Stomach smooth muscle (tissue), 2 donors: ENCODE data around the gene COQ9.

Experiments
- H3K27ac ChIP-seq: one replicate; pipeline ENCODE4 v1.7.0; 2013; ENCODE audit warnings: mild to moderate bottlenecking, low read length, inconsistent platforms
- H3K27me3 ChIP-seq, 2 donors: one replicate each; pipeline ENCODE4 v1.7.0; 2013; ENCODE audit warnings: low read length in 2 of 2; ENCODE audit not compliant: insufficient read depth in 2 of 2, control insufficient read depth in 1 of 2
- H3K36me3 ChIP-seq, 2 donors: one replicate each; pipeline ENCODE4 v1.7.0; 2013; ENCODE audit warnings: low read length in 2 of 2; ENCODE audit not compliant: control insufficient read depth in 2 of 2, insufficient read depth in 2 of 2
- H3K4me1 ChIP-seq: one replicate; pipeline ENCODE4 v1.7.0; 2013; ENCODE audit warnings: low read length; ENCODE audit not compliant: control insufficient read depth, insufficient read depth
- H3K4me3 ChIP-seq, 2 donors: one replicate each; pipeline ENCODE4 v1.7.0; 2013; ENCODE audit warnings: low read length in 2 of 2
- H3K9ac ChIP-seq, 2 donors: one replicate each; pipeline ENCODE4 v1.7.0; 2013; ENCODE audit warnings: low read length in 2 of 2, mild to moderate bottlenecking in 1 of 2
- H3K9me3 ChIP-seq, 2 donors: one replicate each; pipeline ENCODE4 v1.7.0; 2013; ENCODE audit warnings: low read length in 2 of 2; ENCODE audit not compliant: control insufficient read depth in 2 of 2
- donor health status: healthy.
- donor health status: Pancreatic carcinoma.

COQ9 gene

DNA sequence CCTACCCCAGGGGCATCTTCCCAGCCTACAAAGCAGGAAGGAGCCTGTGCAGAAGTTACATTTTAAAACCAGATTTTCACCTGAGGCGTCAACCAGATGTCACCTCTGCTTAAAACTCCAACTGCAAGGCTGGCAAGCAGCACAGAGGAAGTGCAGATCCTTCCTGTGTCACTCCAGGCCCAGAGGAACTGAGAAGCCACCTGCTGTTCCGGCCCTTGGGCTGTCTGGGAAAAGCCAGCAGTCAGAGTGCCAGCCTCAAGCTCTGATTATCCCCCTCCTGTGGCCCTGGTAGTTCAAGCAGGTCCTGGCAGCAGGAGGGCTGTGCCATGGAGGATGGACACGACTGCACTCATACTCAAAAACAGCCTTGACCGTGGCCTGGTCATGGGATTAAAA lies 25.4 kb downstream of the COQ9 start:
- Histone ChIP-seq H3K4me1 (peaks cover 15% of the 10 kb centered on the region), H3K4me3 (no peak overlapping the region), H3K36me3 (peaks cover 52 to 53% of the 10 kb centered on the region in 2 donors), H3K9ac (no peak overlapping the region), H3K9me3 (no peaks in the 10 kb centered on the region), H3K27me3 (no peaks in the 10 kb centered on the region), H3K27ac (no peak overlapping the region)

DNA sequence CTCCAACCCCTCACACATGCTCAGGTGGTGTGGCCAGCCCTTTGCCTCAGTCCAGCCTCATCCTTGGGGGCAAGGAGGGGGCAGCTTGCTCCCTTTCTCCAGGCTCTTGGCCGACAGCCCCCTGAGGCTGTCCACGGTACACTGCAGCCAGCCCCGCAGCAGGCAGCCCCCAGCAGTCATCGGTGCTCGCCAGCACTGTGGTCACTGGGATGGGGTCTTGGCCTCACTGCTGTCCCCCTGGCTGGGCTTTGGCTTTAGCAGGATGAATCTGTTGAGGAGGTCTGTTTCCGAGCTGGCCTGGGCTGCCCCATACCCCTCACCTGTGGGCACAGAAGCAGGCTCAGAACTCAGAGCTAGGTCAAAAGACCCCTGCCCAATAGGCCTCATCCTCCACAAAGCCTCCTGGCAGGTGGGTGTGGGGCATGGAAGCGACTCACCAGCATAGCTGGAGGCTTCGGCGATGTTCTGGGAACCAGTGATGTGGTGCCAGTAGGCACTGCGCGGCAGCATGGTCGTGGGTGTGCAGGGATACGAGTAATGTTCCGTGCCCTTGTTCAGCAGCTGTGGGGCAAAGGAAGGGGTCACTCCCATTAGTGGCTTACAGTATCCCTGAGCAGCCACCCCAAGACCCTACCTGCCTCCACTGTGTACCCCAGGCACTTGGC lies 26.0 kb downstream of the COQ9 start:
- H3K27me3 ChIP-seq: no peaks in the 10 kb centered on the region
- peaks cover 19% of the 10 kb centered on the region for H3K4me1 ChIP-seq
- H3K9me3 ChIP-seq: no peaks in the 10 kb centered on the region
- peaks cover 48 to 49% of the 10 kb centered on the region in 2 donors for H3K36me3 ChIP-seq
- H3K27ac ChIP-seq: no peak overlapping the region
- no peak overlapping the region for H3K4me3 ChIP-seq
- H3K9ac ChIP-seq: no peak overlapping the region

DNA sequence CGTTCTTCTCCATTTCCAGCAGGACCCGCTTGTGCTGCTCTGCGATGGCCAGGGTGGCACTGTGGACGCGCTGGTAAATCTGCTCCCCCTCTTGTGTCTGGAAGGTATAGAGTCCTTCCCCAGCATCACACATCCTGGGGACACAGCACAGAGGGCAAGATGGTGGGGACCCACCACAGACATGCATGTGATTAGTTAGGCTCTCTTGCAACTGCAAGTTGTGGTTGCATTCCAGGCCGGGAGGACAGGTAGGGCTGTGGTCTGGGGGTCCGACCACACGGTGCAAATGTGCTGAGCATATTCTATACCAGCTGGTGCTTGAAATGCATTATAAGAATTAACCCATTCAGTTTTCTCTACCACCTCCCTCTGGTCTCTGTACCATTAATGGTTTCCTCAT lies 26.6 kb downstream of the COQ9 start:
- Histone ChIP-seq H3K4me3 (no peak overlapping the region), H3K4me1 (peaks cover 19% of the 10 kb centered on the region), H3K9ac (no peak overlapping the region), H3K27ac (no peak overlapping the region), H3K36me3 (peaks cover 42 to 44% of the 10 kb centered on the region in 2 donors), H3K27me3 (no peaks in the 10 kb centered on the region), H3K9me3 (no peaks in the 10 kb centered on the region)

DNA sequence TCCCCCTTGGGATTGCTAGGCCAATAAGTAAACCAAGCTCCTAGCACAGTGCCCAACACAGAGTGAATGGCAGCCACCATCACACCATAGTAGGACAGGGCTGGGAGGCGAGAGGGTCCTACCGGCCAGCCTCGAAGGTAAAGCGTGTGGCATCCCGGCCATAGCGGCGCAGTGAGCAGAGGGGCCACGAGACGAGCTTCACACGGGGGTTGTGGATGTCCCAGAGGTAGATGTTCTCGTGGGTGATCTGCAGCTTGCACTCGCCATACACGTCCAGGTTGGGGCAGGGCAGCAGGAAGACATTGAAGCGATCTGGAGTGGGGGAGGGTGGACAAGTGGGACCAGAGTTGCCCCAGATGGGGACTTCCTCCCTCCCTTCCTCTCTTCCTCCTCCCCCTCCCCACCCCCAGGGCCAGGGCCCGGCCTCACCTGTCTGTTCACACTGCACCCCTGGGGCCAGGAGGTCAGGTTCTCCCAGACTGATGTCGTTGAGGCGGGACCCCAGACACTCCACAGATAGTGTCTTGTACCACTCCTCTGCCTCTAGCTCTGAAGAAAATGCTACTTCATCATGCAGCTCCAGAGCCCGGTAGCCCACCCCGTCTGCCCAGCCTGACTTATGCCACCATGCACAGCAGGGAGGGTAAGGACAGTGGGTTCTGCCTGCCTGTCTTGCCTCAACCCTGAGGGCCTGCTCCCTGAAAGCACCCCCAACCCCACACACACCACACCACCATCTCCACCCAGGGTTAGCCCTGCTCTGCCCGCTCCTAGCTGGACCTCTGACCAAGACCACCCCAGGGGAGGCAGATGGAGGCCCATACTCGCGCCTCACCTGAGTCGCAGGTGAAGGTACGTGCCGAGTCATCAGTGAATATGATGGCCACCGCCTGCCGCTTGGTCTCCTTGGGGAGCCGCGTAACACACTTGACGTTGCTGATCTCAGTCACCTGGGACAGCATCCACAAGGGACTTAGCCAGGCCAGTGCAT lies 27.7 kb downstream of the COQ9 start:
- peaks cover 31 to 33% of the 10 kb centered on the region in 2 donors for H3K36me3 ChIP-seq
- H3K4me1 ChIP-seq: peaks cover 26% of the 10 kb centered on the region

DNA sequence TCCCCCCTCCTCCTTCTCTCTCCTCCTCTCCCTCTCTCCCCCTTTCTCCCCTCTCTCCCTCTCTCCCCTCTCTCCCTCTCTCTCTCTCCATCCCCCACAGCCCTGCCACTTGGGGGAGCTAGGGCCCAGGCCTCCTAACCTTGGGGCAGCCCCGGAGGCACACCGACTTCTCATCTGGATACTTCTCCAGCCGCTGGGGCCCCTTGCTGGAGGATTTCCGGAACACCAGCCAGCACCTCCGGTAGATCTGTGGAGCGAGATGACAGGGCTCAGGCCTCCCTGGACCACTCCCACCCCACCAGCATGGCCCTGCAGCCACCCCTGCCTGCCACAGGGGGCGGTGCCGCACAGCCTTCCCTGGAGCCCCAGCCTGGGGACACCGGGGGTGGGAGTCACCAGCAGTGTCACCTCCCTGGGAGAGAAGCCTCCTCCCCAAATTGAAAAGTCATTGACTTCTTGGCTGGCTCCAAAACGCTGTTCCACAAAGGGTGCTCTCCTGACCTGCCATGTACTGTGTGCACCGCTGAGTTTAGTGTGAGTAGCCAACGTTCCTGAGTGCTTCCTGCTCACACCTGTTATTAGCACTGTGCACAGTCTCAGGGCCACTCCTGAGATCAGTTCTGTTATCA lies 28.5 kb downstream of the COQ9 start:
- Histone ChIP-seq H3K27me3 (no peaks in the 10 kb centered on the region), H3K9ac (no peak overlapping the region), H3K36me3 (peaks cover 24 to 25% of the 10 kb centered on the region in 2 donors), H3K4me3 (no peak overlapping the region), H3K27ac (no peak overlapping the region), H3K9me3 (no peaks in the 10 kb centered on the region), H3K4me1 (peaks cover 30% of the 10 kb centered on the region)

More for the DNA sequence above, 27.7 kb downstream of the COQ9 start:
- Histone ChIP-seq H3K27ac (no peak overlapping the region), H3K9me3 (no peaks in the 10 kb centered on the region), H3K9ac (no peak overlapping the region), H3K27me3 (no peaks in the 10 kb centered on the region), H3K4me3 (no peak overlapping the region)

DNA sequence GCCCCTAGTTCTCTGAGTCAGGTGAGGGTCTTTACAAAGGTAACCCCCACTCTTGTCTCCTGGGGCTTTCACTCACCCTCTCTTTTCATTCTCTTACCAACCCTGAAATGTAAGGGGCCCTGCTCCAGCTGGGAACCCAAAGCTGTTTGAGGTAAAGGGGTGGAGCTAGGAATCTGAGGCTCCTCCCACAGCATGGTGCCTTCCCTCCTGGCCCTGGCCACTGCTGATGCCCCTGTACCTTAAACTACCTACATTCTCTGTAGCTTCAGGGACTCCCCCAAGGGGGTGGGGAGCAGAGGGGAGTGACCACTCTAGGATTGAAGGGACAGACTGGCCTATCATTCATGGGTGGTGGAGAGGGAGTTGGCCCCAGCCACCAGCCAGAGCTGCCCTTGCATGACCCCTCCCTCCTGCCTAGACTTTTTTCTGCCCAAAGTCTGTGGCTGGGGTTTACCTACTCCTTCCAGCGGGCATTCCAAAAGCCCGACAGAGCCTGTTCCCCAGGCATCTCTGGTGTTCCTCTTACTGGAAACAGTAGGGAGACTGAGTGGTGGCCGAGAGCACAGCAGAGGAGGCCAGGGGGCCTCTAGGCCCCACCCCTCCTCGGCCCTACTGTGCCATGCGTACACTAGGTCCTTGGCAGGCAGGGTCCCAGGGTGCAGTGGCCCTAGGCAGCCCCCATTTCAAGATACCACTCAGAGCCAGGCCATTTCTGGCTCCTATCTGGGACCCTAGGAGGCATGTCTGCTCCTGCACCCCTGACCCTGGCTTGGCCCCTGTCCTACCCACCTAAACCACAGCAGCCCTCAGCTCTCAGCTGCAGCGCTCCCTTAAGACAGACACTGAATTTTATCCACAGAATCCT lies 29.5 kb downstream of the COQ9 start:
- Histone ChIP-seq H3K9me3 (no peaks in the 10 kb centered on the region), H3K27ac (no peak overlapping the region), H3K9ac (no peak overlapping the region), H3K27me3 (no peaks in the 10 kb centered on the region), H3K4me1 (peaks cover 30% of the 10 kb centered on the region), H3K36me3 (peaks cover 18 to 19% of the 10 kb centered on the region in 2 donors), H3K4me3 (no peak overlapping the region)

DNA sequence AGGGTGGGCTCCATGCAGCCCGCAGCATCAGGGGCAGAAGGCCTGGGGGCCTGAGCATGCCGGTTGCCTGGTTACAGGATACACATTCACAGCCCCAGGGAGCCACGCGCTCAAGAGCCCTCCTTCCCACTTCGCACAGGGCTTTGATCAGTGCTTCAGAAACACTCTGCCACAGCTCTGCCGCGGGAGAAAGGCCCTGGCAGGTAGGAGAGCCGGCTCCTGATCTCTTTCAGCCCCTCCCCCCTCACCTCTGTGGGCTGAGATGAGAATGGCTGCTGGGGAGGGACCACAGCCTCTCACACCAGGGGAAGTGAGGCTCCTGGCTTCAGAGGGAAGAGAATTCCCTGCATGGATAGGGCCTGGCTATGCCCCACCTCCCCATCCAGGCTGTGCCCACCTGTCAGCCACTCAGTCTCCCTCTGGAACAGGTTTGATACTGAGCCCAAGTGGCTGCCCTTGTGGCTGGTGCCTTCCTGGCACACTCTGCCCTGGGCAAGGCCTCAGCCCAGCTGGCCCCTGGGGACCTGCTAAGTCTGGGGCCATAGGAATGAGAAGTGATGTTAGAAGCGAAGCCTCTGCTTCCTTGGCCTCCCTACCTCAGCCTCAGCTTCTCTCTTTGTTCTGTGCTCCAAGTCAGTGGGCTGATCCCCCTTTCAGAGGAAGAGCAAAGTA lies 30.4 kb downstream of the COQ9 start:
- Histone ChIP-seq H3K36me3 (peaks cover 11 to 16% of the 10 kb centered on the region in 2 donors), H3K27ac (no peak overlapping the region), H3K9me3 (no peaks in the 10 kb centered on the region), H3K4me1 (peaks cover 30% of the 10 kb centered on the region), H3K4me3 (no peak overlapping the region), H3K27me3 (no peaks in the 10 kb centered on the region), H3K9ac (no peak overlapping the region)

DNA sequence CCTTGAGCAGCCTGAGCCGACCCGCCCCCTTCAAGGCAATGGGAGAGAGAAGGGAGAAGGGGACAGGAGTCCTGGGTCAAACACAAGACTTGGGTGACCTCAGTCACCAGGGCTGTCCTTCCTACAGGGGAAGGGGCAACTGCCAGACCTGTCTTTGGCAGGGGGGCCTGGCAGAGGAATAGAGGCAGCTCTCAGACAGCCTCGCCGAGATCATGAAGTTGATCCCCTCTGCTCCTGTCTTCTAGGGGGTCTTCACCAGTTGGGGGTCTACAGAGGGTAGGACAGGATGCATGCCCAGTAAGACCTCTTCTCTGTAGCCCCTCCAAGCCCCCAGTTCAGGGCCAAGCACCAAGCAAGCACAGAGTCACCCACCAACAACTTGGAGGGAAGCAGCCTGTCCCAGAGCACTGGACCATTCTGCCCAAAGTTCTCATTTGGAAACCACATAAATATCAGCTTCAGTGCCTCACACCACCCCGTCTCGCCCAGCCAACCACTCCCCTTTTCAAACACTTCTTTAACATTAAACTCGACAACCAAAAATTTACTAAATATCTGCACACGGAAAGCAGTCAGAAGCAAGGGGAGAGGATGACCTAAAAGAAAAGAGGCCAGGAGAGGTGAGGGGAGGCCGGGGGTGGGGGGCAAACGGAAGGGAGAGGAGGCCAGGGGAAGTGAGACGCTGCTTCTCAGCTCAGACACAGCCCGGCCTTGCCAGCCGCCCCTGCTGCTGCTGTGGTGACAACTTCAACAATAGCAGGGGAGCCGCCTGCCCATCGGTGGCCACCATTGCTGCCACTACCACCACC lies 31.3 kb downstream of the COQ9 start:
- peaks cover 30% of the 10 kb centered on the region for H3K4me1 ChIP-seq
- peak overlapping the region; percentile 55 to 69 for H3K4me3 ChIP-seq
- no peaks in the 10 kb centered on the region for H3K9me3 ChIP-seq
- H3K36me3 ChIP-seq: peaks cover 7 to 8% of the 10 kb centered on the region in 2 donors
- no peak overlapping the region for H3K27ac ChIP-seq
- H3K9ac ChIP-seq: peak overlapping the region in 1 of 2 donors; percentile 47
- H3K27me3 ChIP-seq: no peaks in the 10 kb centered on the region

DNA sequence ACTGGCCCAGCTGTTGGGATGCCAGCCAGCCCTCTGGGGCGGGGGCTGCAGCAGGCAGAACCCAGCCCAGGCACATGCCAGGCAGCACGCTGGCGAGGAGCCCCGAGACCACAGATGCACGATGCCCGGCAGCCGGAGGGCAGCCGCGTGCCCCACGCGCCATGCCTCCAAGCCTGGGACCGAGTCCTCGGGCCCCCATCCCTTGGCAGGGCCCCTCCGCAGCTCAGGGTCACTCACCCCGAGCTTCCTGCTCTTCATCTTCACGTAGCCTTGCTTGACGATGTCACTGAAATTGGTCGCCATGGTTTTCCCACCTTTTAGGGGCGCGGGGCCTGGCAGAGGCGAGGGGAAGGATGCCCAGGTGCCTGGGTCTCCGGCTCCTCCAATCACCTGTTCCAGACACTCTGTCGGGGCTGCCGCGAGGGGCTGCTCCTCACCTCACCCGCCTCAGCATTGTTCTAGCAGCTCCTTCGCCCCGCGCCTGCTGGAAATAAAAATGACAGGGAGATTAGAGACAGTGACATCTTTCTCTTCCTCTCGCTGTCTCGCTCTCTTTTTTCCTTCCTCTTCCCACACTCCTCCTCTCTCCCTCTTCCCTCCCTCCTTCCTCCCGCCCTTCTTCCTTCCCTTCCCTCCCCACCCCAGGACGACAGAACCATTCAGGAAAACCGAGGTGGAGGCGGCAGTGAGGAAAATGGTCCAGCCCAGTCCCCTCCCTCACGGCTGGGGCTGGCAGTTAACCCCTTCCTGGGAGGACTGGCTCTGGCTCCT lies 32.1 kb downstream of the COQ9 start:
- H3K27me3 ChIP-seq: no peaks in the 10 kb centered on the region
- H3K4me1 ChIP-seq: peaks cover 30% of the 10 kb centered on the region
- H3K9ac ChIP-seq: peak overlapping the region in 1 of 2 donors; percentile 47
- H3K4me3 ChIP-seq: peak overlapping the region; percentile 55 to 69
- H3K9me3 ChIP-seq: no peaks in the 10 kb centered on the region
- H3K36me3 ChIP-seq: peaks cover 2 to 3% of the 10 kb centered on the region in 2 donors
- no peak overlapping the region for H3K27ac ChIP-seq
